Endodermal cell (in vitro differentiated cells): ENCODE results near the gene JPH2. TPM values are rescaled to one million over a fixed set of nuclear protein-coding genes. Genes with fewer than 3 reads are reported as not detected.
A peak's percentile ranks its signal among the peaks of the same experiment; 100 is the strongest.

Experiments
- DNase-seq: peaks from one replicate; pipeline ENCODE4 v3.0.0-alpha.2; 2017
- H3K27ac ChIP-seq: 2 replicates; pipeline ENCODE4 v1.5.1; 2013; ENCODE audit warnings: mild to moderate bottlenecking, low read depth, low read length, moderate library complexity
- H3K27me3 ChIP-seq: 2 replicates; pipeline ENCODE4 v1.6.1; 2013; ENCODE audit warnings: mild to moderate bottlenecking, low read length, moderate library complexity; ENCODE audit not compliant: insufficient read depth, control insufficient read depth, poor library complexity, severe bottlenecking
- H3K36me3 ChIP-seq: 2 replicates; pipeline ENCODE4 v1.7.0; 2013; ENCODE audit warnings: mild to moderate bottlenecking, low read length, moderate library complexity; ENCODE audit not compliant: control insufficient read depth, insufficient read depth
- H3K4me1 ChIP-seq: one replicate; pipeline ENCODE4 v1.7.0; 2013; ENCODE audit warnings: low read length; ENCODE audit not compliant: control insufficient read depth, insufficient read depth
- H3K4me3 ChIP-seq: 2 replicates; pipeline ENCODE4 v1.5.1; 2013; ENCODE audit warnings: mild to moderate bottlenecking, low read length, moderate library complexity
- H3K9ac ChIP-seq: 2 replicates; pipeline ENCODE4 v1.6.1; 2013; ENCODE audit warnings: mild to moderate bottlenecking, low read length, moderate library complexity; ENCODE audit not compliant: poor library complexity, severe bottlenecking; ENCODE audit errors: extremely low read depth
- H3K9me3 ChIP-seq: 2 replicates; pipeline ENCODE4 v1.6.1; 2013; ENCODE audit warnings: mild to moderate bottlenecking, low read length, moderate library complexity; ENCODE audit not compliant: control insufficient read depth
- H3K27ac Mint-ChIP-seq: 2 replicates; pipeline ENCODE4 v1.8.0; 2020; ENCODE audit warnings: mixed read lengths
- H3K27me3 Mint-ChIP-seq: 2 replicates; pipeline ENCODE4 v1.8.0; 2021; ENCODE audit warnings: mild to moderate bottlenecking, mixed read lengths; ENCODE audit not compliant: insufficient read depth
- H3K36me3 Mint-ChIP-seq: 2 replicates; pipeline ENCODE4 v1.8.0; 2020; ENCODE audit warnings: low read depth, mixed read lengths
- H3K4me1 Mint-ChIP-seq: 2 replicates; pipeline ENCODE4 v1.8.0; 2020; ENCODE audit warnings: mixed read lengths
- H3K4me3 Mint-ChIP-seq: 2 replicates; pipeline ENCODE4 v1.8.0; 2020; ENCODE audit warnings: mild to moderate bottlenecking, moderate library complexity, mixed read lengths
- H3K9me3 Mint-ChIP-seq: 2 replicates; pipeline ENCODE4 v1.8.0; 2020; ENCODE audit warnings: mild to moderate bottlenecking, mixed read lengths
- WGBS, 2 experiments: methylation state at CpG; one replicate each; pipeline versions ENCODE4 v1.1.5 to v1.1.7; 2013; ENCODE audit warnings: missing lambda C conversion rate in 2 of 2, mixed read lengths in 1 of 2; ENCODE audit not compliant: insufficient coverage in 1 of 2, insufficient read length in 1 of 2; 5-methylcytosine and 5-hydroxymethylcytosine counted together
- total RNA-seq, 2 donors: library from RNA; stranded (reverse); fragmentation: NEBNext Ultra II Directional in 1 of 2; extraction: Animal tissue kit (Norgen Biotek cat#: 25700) in 1 of 2; gene quantifications; 2 replicates in 1 of 2; 3 replicates in 1 of 2; pipeline ENCODE4 v1.2.1, GENCODE V29; 2021
- TF ChIP-seq, protein P1 (sequence below): fragments of 200-600 bp; sonication (generic); conservative IDR thresholded peaks from 2 replicates; pipeline ENCODE4 v1.5.0; 2021; ENCODE audit warnings: antibody characterized with exemption, mild to moderate bottlenecking

JPH2 gene
- total RNA-seq, 2 donors from 2014 or later = 0.86 to 1.0 TPM

GRCh38 chr20:44068316-44069201 is 118.4 kb downstream of the JPH2 start:
- no peak overlapping the region for H3K4me3 Mint-ChIP-seq
- peaks cover 6% of the 10 kb centered on the region for H3K4me1 Mint-ChIP-seq
- H3K9me3 Mint-ChIP-seq = no peaks in the 10 kb centered on the region
- H3K36me3 ChIP-seq = no peaks in the 10 kb centered on the region
- DNase-seq = peak; percentile 71
- H3K27me3 Mint-ChIP-seq = no peaks in the 10 kb centered on the region
- H3K27me3 ChIP-seq = no peaks in the 10 kb centered on the region
- TF ChIP-seq, protein P1, sequence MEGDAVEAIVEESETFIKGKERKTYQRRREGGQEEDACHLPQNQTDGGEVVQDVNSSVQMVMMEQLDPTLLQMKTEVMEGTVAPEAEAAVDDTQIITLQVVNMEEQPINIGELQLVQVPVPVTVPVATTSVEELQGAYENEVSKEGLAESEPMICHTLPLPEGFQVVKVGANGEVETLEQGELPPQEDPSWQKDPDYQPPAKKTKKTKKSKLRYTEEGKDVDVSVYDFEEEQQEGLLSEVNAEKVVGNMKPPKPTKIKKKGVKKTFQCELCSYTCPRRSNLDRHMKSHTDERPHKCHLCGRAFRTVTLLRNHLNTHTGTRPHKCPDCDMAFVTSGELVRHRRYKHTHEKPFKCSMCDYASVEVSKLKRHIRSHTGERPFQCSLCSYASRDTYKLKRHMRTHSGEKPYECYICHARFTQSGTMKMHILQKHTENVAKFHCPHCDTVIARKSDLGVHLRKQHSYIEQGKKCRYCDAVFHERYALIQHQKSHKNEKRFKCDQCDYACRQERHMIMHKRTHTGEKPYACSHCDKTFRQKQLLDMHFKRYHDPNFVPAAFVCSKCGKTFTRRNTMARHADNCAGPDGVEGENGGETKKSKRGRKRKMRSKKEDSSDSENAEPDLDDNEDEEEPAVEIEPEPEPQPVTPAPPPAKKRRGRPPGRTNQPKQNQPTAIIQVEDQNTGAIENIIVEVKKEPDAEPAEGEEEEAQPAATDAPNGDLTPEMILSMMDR = peak; percentile 30
- no peaks in the 10 kb centered on the region for H3K36me3 Mint-ChIP-seq
- H3K27ac ChIP-seq = no peak overlapping the region
- no peaks in the 10 kb centered on the region for H3K4me1 ChIP-seq
- H3K9ac ChIP-seq = no peak overlapping the region
- no peak overlapping the region for H3K4me3 ChIP-seq
- no peak overlapping the region for H3K27ac Mint-ChIP-seq
- 86 to 92% methylated on average over 16 to 30 of the region's 30 CpGs for WGBS, 2 experiments
- H3K9me3 ChIP-seq = no peaks in the 10 kb centered on the region

DNA sequence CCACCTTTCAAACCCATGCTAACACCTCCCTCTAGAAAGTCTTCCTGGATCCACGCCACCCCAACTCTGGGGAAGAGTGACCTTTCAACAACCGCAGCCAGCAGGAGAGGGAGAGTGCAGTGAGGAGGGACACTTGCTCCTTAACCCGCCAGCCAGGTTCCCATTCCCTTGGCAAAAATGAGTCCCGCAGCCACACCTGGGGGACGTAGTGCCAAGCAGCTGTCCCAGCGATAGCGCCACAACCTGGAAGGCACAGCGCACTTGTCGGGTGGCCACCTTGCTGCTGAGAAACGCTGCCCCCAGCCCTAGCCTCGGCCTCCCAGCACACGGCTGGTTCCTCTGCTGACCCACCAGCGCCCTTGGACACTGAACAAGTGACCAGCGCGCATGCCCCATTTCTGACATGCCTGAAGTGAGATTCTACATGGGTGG is 119.3 kb downstream of the JPH2 start:
- H3K9ac ChIP-seq = no peak overlapping the region
- no peaks in the 10 kb centered on the region for H3K27me3 ChIP-seq
- Mint-ChIP-seq H3K4me3 (no peak overlapping the region), H3K4me1 (peaks cover 6% of the 10 kb centered on the region), H3K9me3 (no peaks in the 10 kb centered on the region), H3K36me3 (no peaks in the 10 kb centered on the region), H3K27me3 (no peaks in the 10 kb centered on the region), H3K27ac (peak overlapping the region; percentile 37)
- no peaks in the 10 kb centered on the region for H3K36me3 ChIP-seq
- no peaks in the 10 kb centered on the region for H3K9me3 ChIP-seq
- 91 to 95% methylated on average over 10 to 15 of the region's 15 CpGs for WGBS, 2 experiments
- no peak overlapping the region for H3K4me3 ChIP-seq
- H3K4me1 ChIP-seq = no peaks in the 10 kb centered on the region
- TF ChIP-seq, protein P1 = no peak
- peak; percentile 34 for DNase-seq
- no peak overlapping the region for H3K27ac ChIP-seq

DNA sequence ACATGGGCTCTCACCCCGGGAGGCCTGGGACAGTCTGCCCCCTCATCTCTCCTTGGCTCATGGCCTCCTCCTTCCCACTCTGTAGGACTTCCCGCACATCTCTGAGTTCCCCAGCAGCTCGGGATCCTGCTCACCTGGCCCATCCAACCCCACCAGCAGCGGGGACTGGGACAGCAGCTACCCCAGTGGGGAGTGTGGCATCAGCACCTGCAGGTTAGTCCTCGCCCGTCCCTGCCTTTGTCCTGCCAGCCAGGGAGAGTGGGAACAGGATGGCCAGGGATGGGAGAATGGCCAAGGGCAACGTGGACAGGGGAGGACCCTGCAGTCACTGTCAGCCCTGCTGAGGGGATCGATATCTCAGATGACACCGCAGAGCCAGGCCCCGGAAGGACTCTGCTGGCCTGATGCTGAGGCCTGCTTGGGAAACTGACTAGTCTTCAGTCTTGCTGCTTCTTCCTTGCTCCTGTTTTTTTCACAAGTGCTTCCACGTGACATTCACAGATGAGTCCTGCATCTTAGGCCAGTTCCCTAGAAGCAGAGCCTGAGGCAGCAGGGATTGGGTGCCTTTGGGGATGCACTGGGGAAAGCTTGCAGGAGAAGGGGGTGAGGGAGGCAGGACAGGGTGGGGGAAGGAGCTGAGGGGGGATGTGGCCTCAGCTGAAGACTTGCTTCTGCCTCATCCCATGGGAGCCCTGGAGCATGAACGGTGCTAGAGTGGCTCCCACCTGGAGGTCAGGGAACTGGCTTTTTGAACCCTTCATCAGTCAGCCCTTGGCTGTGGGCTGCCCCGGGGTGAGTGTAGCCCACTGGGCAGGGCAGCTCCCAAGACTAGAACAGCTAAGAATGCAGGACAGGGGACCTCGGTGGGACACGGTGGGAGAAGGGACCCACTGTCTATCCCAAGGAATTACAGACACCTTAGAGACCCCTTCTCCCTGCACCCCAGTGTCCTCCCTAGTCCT is 120.1 kb downstream of the JPH2 start:
- Histone ChIP-seq H3K9me3 (no peaks in the 10 kb centered on the region), H3K27ac (no peak overlapping the region), H3K27me3 (no peaks in the 10 kb centered on the region), H3K4me3 (no peak overlapping the region), H3K4me1 (no peaks in the 10 kb centered on the region), H3K9ac (no peak overlapping the region), H3K36me3 (no peaks in the 10 kb centered on the region)
- H3K27ac Mint-ChIP-seq = peak overlapping the region; percentile 37
- DNase-seq = peak; percentile 30
- WGBS, 2 experiments = 92 to 95% methylated on average over 6 to 15 of the region's 15 CpGs
- H3K4me1 Mint-ChIP-seq = peaks cover 6% of the 10 kb centered on the region
- H3K4me3 Mint-ChIP-seq = no peak overlapping the region
- TF ChIP-seq, protein P1 = no peak
- no peaks in the 10 kb centered on the region for H3K27me3 Mint-ChIP-seq
- H3K9me3 Mint-ChIP-seq = no peaks in the 10 kb centered on the region
- no peaks in the 10 kb centered on the region for H3K36me3 Mint-ChIP-seq
